ENCODE data around the gene ZNF175.
A peak's percentile ranks its signal among the peaks of the same experiment; 100 is the strongest.

Gene ZNF175

DNA sequence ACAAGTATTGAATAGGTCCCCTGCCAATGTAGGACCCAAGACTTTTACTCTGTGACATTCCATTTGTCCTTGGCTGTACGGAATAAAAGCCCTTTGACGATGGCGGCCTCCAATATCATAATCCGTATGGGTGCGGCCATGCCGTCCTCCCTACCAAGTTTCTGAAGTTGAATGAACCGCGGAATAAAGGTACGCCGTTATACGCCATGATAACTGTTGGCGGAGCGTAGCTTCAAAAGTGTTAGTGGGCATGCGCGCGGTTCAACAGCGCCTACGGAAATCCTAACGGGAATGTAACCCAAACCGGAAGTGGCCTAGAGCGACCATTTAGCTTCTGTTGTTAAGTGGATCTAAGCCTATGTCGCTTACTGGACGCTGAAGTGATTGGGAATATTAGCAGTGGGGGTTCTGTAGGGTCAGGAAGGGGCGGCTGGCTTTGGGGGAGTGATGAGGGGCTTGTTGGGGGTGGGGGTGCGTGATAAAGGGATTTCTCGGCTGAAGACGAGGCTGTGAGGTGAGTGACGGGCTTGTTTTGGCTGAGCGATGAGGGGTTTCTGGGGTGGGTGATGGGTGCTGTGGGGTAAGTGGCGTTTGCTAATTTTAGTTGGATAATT, at the start of gene ZNF175:
Gene ZNF175, plus strand, starts transcription at position 322 of the 614 bp plus-strand sequence. CDS start 2,047 bp downstream, outside the sequence.
- Histone ChIP-seq H3K27ac (no peak within 1 kb of the TSS), H3K36me3 (peaks cover 15% of the 10 kb centered on the region), H3K9me3 (ENCODE audit: severe bottlenecking) (peaks cover 5% of the 10 kb centered on the region), H3K4me3 (ENCODE audit: low read depth, low read length) (peak within 1 kb of the TSS; percentile 62), H3K27me3 (ENCODE audit: insufficient read depth, low read depth, severe bottlenecking) (peaks cover 31% of the 10 kb centered on the region)
- TF ChIP-seq CTCF (IDR thresholded peaks at IDR 0.05; ENCODE audit: low read depth, low read length) = no peak
- DNase-seq = peak; percentile 93

GRCh38 chr19:51521357-51521756, 49.7 kb upstream of the ZNF175 start:
- Histone ChIP-seq H3K36me3 (no peaks in the 10 kb centered on the region), H3K9me3 (ENCODE audit: severe bottlenecking) (peaks cover 25% of the 10 kb centered on the region), H3K27ac (no peak overlapping the region), H3K27me3 (ENCODE audit: insufficient read depth, low read depth, severe bottlenecking) (peaks cover 69% of the 10 kb centered on the region), H3K4me3 (ENCODE audit: low read depth, low read length) (no peak overlapping the region)
- TF ChIP-seq CTCF (IDR thresholded peaks at IDR 0.05; ENCODE audit: low read depth, low read length) = no peak
- no peak for DNase-seq

DNA sequence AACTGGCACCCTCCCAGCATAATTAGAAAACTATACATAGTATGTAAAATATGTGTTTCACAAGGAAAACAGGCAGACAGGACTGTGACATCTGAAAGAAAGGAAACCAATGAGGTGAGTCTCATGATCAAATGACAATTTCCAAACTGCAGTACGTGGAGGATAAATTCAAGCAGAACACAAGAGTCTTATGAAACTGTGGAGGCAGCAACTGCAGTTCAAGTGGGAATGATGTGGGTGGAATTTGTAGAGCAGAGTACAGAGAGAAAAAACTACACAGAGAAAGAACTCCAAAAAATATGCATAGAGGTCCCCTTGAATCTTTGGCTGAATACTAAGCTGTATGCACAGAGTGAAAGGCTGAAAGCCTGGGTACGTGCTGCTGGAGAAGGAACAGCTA, 49.3 kb upstream of the ZNF175 start:
- no peaks in the 10 kb centered on the region for H3K36me3 ChIP-seq
- no peak for TF ChIP-seq CTCF (IDR thresholded peaks at IDR 0.05; ENCODE audit: low read depth, low read length)
- H3K27ac ChIP-seq = no peak overlapping the region
- peaks cover 73% of the 10 kb centered on the region for H3K27me3 ChIP-seq (ENCODE audit: insufficient read depth, low read depth, severe bottlenecking)
- no peak for DNase-seq
- peaks cover 25% of the 10 kb centered on the region for H3K9me3 ChIP-seq (ENCODE audit: severe bottlenecking)
- H3K4me3 ChIP-seq (ENCODE audit: low read depth, low read length) = no peak overlapping the region

DNA sequence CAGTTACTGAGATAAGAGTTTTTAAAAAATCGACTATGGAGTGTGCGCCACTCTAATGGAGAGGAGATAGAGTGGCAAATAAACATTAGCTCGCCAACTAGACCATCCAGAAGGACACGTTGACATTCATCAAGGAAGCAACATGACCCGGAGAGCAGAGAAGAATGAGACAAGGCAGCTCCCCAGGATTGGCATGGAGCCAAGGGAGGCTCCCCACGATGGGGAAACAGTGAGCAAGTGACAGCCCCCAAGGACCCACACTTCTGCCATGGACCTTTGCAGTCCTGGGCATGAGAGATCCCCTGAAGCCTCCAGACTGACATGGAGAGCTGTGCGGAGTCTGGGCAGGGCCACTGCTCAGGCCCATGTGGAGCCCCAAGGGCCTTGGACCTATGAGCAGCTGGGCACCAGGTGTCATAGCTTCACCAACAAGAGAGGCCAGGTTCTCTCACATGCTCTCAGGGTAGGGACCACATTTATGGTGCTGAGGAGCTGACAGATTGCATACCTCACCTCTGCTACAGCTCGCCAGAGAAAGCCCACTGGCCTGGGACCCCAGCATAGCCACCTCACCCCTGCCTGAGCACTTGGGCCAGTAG, 46.3 kb upstream of the ZNF175 start:
- Histone ChIP-seq H3K27ac (no peak overlapping the region), H3K27me3 (ENCODE audit: insufficient read depth, low read depth, severe bottlenecking) (peaks cover 91% of the 10 kb centered on the region), H3K36me3 (no peaks in the 10 kb centered on the region), H3K4me3 (ENCODE audit: low read depth, low read length) (no peak overlapping the region), H3K9me3 (ENCODE audit: severe bottlenecking) (peaks cover 9% of the 10 kb centered on the region)
- DNase-seq = no peak
- TF ChIP-seq CTCF (IDR thresholded peaks at IDR 0.05; ENCODE audit: low read depth, low read length) = no peak

DNA sequence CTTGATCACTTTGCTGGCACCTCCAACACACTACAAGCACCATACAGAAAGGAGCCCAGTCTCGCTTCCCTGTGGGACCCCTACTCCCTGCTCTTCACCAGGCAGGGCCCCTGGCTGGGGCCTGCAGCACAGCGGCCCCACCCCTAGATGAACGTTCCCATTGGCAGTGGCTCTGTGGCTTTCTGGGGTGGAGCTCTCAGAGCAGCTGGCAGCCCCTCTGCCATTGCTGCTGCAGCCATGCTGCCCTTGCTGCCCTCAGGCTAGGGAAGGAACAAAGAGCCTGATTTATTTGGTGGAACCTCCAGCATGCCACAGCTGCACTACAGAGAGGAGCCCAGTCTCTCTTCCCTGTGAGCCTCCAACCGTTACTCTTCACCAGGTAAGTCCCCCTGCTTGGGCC, 45.4 kb upstream of the ZNF175 start:
- no peak overlapping the region for H3K27ac ChIP-seq
- TF ChIP-seq CTCF (IDR thresholded peaks at IDR 0.05; ENCODE audit: low read depth, low read length) = no peak
- peaks cover 91% of the 10 kb centered on the region for H3K27me3 ChIP-seq (ENCODE audit: insufficient read depth, low read depth, severe bottlenecking)
- no peaks in the 10 kb centered on the region for H3K36me3 ChIP-seq
- H3K9me3 ChIP-seq (ENCODE audit: severe bottlenecking) = peaks cover 5% of the 10 kb centered on the region
- no peak for DNase-seq
- H3K4me3 ChIP-seq (ENCODE audit: low read depth, low read length) = no peak overlapping the region

- Histone ChIP-seq H3K27me3 (ENCODE audit: insufficient read depth, low read depth, severe bottlenecking) (peaks cover 91% of the 10 kb centered on the region), H3K4me3 (ENCODE audit: low read depth, low read length) (no peak overlapping the region), H3K36me3 (no peaks in the 10 kb centered on the region), H3K27ac (no peak overlapping the region), H3K9me3 (ENCODE audit: severe bottlenecking) (peaks cover under 1% of the 10 kb centered on the region)
- no peak for DNase-seq
- TF ChIP-seq CTCF (IDR thresholded peaks at IDR 0.05; ENCODE audit: low read depth, low read length) = no peak
These were observed 41.8 kb upstream of the ZNF175 start for GRCh38 chr19:51529301-51529700.
